LNCaP clone FGC (cell line): ENCODE data around the gene PHACTR4.
"Not testable (repeated sequence)": the region's sequence is repeated elsewhere in the genome, so short reads cannot be mapped to it uniquely, and the experiment has no call there.

ENCODE experiments used
- DNase-seq: peaks from one replicate; pipeline ENCODE4 v3.0.0-alpha.2; 2011; ENCODE audit warnings: low read depth
- H3K4me3 ChIP-seq: 2 replicates; pipeline ENCODE4 v1.5.1; 2011; ENCODE audit warnings: mild to moderate bottlenecking, low read depth, low read length, control low read depth
- TF ChIP-seq, protein P1 (sequence below): IDR thresholded peaks from 2 replicates; pipeline ENCODE4 v1.5.1; 2012; ENCODE audit warnings: mild to moderate bottlenecking; ENCODE audit not compliant: control insufficient read depth, insufficient read depth; ENCODE audit errors: extremely low read depth

Gene PHACTR4

DNA sequence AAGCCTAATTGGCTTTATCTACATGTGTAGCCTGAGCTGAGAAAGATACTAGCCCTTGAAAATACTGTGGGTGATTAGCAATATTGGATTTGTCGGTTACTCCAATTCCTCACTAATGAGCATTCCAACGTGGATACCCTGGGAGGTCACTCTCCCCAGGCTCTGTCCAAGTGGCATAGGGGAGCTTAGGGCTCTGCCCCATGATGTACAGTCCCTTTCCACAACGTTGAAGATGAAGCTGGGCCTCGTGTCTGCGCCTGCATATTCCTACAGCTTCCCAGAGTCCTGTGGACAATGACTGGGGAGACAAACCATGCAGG lies 138.9 kb downstream of the PHACTR4 start:
- peak overlapping the region; percentile 94 for H3K4me3 ChIP-seq
- DNase-seq = no peak
- TF ChIP-seq, protein P1, sequence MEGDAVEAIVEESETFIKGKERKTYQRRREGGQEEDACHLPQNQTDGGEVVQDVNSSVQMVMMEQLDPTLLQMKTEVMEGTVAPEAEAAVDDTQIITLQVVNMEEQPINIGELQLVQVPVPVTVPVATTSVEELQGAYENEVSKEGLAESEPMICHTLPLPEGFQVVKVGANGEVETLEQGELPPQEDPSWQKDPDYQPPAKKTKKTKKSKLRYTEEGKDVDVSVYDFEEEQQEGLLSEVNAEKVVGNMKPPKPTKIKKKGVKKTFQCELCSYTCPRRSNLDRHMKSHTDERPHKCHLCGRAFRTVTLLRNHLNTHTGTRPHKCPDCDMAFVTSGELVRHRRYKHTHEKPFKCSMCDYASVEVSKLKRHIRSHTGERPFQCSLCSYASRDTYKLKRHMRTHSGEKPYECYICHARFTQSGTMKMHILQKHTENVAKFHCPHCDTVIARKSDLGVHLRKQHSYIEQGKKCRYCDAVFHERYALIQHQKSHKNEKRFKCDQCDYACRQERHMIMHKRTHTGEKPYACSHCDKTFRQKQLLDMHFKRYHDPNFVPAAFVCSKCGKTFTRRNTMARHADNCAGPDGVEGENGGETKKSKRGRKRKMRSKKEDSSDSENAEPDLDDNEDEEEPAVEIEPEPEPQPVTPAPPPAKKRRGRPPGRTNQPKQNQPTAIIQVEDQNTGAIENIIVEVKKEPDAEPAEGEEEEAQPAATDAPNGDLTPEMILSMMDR = no peak

DNA sequence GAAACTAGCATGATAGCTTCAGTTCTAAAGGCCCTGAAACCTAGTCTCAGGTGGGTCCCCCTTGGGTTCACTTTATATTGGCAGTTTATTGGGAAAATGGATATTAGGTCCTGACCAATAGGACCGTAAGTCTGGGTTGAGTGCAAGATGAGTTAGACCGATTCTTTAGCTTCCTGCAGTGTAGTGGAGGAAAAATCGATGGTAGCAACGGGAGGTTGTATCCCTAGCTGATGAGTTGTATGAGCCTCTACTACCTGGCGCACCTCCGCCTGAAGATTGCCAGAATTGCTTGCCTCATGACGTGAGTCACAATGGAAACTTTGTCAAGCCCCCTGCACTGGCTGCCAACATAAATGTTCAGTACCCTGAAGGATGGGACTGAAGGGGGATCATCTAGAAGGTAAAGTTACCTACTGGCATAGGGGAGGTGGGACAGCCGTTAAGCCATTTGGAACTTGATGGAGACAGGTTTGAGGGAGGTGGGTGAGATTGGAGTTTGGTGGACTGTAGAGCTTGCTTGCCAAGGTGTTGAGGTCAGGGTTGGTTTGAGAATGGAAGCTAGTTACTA lies 140.2 kb downstream of the PHACTR4 start:
- no peak overlapping the region for H3K4me3 ChIP-seq
- TF ChIP-seq, protein P1 = no peak
- no peak for DNase-seq

DNA sequence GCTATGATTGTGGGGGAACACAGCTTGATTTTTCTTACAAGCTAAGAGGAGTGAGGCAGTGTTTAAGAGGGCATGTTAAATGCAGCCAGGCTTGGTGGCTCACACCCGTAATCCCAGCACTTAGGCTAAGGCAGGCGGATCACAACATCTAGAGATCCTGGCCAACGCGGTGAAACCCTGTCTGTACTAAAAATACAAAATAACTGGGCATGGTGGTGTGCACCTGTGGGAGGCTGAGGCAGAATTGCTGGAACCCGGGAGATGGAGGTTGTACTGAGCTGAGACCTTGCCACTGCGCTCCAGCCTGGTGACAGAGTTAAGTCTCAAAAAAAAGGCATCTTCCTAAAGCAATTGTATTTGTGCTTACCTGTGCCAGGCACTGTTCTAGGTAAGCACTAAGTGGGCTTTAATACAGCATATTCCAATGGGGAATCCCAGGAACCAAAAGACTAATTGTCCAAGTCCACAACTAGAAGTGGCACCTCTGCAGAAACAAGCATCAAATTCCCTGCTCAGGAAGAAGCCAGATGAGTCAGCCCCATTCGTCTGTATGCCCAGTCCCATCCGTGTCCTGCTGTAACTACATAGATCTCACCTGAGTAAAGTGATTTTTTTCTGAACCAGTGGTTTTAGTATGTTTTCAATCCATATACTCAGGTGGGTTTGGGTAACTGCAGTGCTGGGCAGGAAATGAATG lies 140.9 kb downstream of the PHACTR4 start:
- TF ChIP-seq, protein P1 = no peak
- no peak for DNase-seq
- no peak overlapping the region for H3K4me3 ChIP-seq

DNA sequence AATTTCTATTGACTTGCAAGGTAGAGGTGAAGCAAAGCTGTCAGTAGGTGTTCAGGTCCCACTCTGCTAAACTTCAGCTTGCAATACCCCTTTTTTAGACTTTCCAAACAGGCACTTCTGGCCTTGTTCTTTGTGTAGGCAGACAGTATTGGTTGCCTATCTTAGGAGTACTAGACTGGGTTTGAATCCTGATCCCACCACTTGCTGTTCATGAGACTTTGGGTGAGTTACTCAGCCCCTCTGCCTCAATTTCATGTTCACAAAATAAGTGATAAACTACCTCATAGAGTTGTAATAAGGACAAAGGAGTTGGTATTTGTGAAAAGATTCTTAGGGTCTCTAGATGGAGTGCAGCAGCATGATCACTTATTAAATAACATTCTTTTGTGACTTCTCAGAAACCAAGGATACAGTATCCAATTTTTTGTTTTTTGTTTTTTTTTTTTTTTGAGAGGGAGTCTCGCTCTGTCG lies 141.5 kb downstream of the PHACTR4 start:
- no peak for DNase-seq
- H3K4me3 ChIP-seq = no peak overlapping the region
- TF ChIP-seq, protein P1 = no peak

DNA sequence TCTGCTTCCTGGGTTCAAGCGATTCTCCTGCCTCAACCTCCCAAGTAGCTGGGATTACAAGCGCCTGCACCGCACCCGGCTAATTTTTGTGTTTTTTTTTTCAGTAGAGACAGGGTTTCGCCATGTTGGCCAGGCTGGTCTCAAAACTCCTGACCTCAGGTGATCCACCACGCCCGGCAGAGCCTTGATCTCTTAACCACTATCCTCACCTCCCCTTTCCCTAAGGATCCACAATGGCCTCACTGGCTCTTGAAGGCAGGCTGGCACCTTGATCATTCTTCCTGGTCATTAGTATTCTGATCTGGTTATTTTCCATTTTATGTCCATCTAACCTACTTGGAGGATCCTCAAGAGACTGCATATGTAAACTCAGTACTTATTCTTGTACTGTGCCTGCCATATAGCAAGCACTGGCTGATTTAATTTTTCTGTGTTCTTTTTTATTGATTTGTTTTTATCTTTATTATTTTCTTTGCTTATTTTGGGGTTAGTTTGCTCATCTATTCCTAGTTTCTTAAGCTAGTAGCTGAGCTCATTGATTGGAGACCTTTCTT lies 142.6 kb downstream of the PHACTR4 start:
- no peak overlapping the region for H3K4me3 ChIP-seq
- DNase-seq = no peak
- TF ChIP-seq, protein P1 = no peak

DNA sequence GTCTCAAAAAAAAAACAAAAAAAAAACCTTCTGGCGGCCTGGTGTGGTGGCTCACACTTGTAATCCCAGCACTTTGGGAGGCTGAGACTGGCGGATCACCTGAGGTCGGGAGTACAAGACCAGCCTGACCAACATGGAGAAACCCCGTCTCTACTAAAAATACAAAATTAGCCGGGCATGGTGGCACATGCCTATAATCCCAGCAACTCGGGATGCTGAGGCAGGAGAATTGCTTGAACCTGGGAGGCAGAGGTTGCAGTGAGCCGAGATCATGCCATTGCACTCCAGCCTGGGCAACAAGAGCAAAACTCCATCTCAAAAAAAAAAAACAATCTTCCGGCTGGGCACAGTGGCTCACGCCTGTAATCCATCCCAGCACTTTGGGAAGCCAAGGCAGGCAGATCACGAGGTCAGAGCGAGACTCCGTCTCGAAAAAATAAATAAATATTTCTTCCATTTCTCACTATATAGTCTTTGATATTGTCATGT lies 144.9 kb downstream of the PHACTR4 start:
- H3K4me3 ChIP-seq, DNase-seq: not testable (repeated sequence)

DNA sequence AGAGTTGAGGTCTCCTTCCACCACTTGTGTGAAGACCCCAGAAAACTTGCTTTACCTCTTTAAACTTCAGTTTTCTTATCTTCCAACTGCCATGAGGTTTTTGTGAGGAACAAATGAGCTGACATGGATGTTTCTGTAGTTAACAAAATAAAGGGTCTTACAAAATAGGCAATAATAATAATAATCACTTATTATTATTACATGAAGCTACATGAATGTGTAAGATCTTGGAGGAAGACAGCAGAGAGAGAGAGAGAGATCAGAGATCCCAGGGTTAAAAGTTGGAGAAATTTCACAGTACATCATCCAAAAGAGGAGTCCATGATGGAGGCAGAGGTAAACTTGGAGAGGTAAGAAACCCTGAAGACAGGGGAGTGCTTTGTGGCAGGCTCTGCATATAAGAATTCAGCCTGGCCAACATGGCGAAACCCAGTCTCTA lies 147.0 kb downstream of the PHACTR4 start:
- H3K4me3 ChIP-seq = no peak overlapping the region
- TF ChIP-seq, protein P1 = no peak
- DNase-seq = no peak
